ENCODE data around the gene DAB1.

The DAB1 gene

GRCh38 chr1:57024855-57025254 lies 399.0 kb downstream of the DAB1 start:
- DNase-seq (ENCODE audit: low read depth in 2 of 2), result no peak

DNA sequence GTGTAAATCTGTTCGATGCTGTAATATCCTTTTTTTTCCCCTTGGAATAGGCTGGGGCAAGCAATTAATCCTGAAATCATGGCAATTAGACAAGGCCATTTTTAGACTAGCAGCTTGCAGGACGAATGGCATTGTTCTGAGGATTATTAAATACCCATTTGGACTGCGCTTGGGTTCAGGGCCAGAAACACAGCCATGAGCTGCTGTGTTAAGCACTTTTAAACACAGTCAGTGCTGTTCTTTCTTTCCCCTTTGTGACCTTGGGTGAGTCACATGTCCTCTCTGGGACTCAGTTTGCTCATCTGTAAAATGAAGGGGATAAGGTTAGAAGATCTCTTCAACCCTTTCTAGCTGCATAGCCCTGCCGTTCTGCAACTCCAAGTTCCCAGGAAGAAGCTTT lies 399.4 kb downstream of the DAB1 start:
- DNase-seq (ENCODE audit: low read depth in 2 of 2), result no peak

DNA sequence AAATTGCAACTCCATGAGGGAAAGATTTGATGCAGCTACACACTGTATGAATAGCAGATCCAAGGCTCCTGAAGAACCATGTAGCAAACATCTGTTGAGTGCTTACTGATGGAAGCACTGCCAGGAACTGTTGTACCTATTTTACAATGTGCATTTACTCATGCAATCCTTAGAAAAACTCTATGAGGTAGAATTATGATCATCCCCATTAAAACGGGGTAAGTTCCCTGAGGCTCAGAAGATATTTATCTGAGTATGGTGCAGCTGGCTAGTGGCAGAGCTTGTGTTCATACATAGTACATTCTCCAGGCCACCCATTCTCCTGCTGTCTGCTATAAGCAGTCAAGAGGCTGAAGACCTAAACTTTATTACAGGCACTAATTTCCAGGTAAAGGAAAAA lies 403.6 kb downstream of the DAB1 start:
- no peak for DNase-seq (ENCODE audit: low read depth in 2 of 2)

GRCh38 chr1:57019236-57019839 lies 404.5 kb downstream of the DAB1 start:
- no peak for DNase-seq (ENCODE audit: low read depth in 2 of 2)

DNA sequence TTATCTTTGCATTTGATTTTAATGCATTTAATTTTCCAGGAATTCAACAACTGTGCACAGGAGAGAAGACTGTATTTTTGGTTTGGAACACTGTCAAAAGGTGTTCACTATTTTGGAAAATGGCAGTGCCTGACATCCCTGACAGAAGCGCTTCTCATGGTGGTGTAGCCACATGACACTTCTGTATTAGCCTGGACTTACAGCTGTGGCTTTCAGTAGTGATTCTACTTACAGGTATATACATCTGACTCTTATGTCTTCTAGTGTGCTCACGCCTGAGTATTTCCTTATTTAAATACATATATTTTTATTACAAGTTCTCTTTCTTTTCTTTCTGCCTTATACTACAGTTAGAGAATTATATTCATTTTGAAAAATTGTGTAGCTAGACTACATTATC lies 405.7 kb downstream of the DAB1 start:
- DNase-seq (ENCODE audit: low read depth in 2 of 2), result no peak

- DNase-seq (ENCODE audit: low read depth in 2 of 2), result no peak
Observed at GRCh38 chr1:57017717-57018116, 406.1 kb downstream of the DAB1 start.

DNA sequence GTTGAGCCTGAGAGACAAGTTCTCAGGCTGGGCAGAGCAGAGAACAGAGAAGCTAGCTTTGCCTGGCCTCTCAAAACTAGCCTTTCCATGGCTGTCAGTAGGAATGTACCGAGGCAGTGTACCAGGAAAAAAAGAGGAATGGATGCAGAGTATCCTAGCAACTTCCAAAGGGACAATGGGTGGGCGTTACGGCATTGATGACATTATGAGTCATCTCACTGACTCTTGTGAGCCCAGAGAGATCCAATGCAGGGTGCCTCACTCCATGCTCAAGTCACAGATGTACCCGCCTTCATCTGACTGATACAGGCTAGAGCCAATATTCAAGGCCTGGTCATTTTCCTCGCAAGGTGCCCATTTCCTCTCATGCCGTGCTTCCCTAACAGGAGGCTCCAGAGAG lies 406.7 kb downstream of the DAB1 start:
- no peak for DNase-seq (ENCODE audit: low read depth in 2 of 2)

- DNase-seq (ENCODE audit: low read depth in 2 of 2), result no peak
Observed at GRCh38 chr1:57015071-57015470, 408.8 kb downstream of the DAB1 start.

DNA sequence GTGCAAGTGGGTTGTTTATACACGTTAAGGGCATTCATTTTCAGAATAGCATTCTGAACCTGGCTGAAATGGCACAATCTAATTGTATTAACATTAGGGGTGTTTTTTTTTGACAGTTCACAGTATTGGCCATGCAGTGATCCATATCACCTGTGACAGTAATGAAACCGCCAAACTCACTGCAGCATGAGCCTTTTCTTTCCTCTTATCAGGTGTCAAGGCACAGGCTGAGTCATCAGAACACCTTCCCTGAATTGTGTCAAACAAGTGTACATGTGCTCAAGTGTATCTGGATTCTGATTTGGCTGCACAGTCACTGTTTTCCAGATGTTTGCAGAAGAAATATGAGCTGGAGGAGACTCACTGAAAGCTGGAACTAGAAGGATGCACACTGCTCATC lies 410.3 kb downstream of the DAB1 start:
- DNase-seq (ENCODE audit: low read depth in 2 of 2), result no peak

DNA sequence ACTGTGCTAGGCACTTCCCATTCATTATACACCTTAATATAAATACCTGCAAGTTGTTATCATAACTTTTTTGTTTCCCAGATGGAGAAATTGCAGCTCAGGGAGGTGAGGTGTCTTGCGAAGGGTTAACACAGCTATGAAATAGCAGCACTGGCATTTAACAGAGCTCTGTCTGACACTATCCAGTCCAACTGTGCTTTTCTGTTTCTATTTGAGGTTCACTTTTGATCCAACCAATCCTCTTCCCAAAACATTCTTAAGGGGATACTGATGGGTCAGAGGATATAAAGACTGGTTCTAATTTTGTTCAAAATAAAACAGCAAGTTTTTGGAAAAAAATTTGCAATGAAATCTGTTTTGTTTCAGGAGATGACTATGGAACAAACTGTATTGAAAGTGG lies 411.5 kb downstream of the DAB1 start:
- no peak for DNase-seq (ENCODE audit: low read depth in 2 of 2)

- DNase-seq (ENCODE audit: low read depth in 2 of 2), result no peak
Observed at GRCh38 chr1:57010511-57010910, 413.3 kb downstream of the DAB1 start.

DNA sequence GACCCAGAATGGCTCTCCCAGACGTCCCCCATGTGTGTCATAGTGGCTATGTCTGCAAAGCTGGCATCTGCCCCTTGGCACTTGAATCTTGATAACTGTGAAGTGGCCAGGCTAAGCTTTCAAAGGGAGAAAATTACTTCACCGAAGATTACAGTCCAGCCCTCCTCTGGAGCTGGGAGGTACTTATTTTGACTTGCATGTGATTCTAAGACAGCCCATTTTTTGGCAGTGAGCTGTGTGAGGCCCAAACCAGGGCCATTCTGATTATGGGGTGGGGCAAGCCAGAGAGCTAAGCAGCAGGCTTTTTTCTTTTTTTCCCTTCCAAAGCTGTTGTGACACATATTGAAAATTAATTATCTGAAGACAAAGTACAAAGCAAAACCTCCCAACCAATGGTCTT lies 415.9 kb downstream of the DAB1 start:
- DNase-seq (ENCODE audit: low read depth in 2 of 2), result no peak

GRCh38 chr1:57007472-57007871 lies 416.4 kb downstream of the DAB1 start:
- DNase-seq (ENCODE audit: low read depth in 2 of 2), result no peak

DNA sequence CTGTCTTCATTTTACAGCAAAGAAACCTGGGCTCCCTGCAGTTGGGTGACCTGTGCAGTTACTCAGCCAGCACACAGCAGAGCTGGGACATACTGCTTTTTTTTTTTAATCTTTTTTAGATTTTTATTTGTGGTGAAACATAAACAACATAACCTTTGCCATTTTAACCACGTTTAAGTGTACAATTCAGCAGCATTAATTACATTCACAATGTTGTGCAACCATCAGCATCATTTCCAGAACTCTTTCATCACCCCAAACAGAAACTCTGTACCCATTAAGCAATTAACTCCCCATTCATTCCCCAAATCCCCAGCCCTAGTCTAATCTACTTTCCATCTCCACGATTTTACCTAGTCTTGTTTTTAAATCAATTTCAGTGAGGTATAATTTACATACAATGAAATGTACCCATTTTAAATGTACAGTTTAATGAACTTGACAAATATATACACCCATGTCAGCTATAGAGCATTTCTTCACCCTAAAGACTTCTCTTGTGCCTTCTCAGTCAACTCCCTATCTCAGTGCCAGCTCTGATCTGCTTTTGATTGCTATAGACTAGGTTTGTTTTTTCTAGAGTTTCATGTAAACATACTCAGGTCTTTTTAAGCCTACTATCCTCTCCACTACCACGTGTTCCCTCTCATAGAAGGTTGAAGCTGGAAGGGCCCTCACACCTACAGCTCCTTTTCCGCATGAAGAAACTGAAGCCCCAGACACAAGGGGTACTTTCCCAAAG lies 420.3 kb downstream of the DAB1 start:
- DNase-seq (ENCODE audit: low read depth in 2 of 2), result no peak

DNA sequence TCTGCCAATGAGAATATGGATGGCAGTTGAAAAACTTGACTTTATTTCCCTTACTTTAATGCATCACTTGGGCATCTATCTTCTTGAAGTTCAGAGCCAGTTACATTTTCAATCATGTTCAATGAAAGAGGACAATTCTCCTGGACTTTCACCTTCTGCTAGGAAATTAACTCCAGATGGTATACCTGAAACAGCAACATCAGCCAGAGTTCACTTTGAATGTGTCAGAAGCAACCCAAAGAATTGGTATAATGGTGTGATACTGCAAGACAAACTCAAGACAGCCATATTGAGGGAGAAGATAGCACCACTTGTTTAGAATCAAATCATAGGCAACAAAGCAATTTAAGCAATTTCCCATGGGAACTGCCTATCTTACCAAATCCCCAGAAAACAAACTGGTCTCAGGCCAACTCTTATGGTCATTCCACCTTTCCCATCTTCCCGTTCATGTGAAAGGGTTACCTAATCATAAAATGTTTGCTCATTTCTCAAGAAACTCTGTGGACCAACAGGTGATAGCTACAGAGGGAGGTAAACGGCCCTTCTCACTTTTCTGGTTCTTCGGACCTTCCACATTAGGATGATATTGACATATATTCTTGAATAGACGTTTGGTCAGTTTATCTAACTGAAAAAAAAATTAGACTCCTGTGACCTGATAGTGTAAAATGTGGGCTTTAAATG lies 428.3 kb downstream of the DAB1 start:
- no peak for DNase-seq (ENCODE audit: low read depth in 2 of 2)

GRCh38 chr1:56993475-56993874 lies 430.4 kb downstream of the DAB1 start:
- no peak for DNase-seq (ENCODE audit: low read depth in 2 of 2)

DNA sequence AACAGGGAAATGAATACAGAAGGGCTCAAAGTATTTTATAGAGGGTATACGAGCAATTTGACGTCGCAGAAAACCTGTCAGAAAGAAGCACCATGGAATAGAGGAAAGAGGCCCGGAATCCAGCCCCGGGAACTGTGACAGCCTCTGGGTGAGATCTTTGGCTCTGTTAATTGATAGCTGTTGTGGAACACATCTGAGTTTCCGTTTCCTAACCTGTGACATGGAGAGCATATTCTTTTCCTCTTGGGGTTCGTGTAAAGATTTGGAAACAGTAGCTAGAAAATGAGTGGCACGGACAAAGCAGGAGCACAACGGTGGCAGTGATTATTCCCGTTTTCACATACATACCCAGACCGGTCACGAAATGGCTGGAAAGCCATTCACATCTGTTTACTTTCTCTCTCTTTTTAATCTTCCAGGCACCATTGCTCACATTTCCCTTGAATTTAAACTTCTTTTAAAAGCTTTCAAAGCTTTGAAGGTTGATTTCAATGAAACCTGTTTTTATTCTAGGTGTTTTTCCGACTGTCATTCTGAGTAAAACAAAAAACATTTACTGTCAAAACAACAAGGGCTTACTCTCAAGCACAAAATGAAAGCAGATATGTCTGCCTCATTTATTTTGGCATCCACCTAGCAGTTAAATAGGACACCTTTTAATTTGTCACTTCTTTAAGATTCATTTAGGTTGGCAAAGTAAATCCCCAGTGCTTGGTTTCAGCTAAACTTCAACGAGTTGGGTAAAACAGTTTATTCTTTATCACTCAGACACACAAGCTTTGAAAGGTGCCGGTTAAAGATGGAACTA lies 431.3 kb downstream of the DAB1 start:
- DNase-seq (ENCODE audit: low read depth in 2 of 2), result no peak

GRCh38 chr1:56991576-56991975 lies 432.3 kb downstream of the DAB1 start:
- DNase-seq (ENCODE audit: low read depth in 2 of 2), result no peak

DNA sequence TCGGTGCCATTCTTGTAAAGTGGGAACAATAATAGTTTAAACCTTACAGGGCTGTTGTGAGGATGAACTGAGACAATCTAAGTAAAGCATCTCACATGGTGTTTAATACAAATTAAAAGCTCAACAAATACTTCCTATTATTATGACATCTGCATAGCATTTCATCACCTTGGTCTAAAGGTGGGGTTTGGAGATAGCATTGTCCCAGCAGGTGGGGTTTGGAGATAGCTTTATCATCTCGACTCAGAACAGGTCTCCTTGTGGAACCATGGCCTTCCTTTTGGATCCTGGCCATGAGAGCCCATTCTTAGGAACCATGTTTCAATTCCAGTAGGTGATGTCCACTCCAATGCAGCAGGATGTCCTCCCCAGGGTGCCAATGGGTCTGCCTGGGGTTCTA lies 437.5 kb downstream of the DAB1 start:
- no peak for DNase-seq (ENCODE audit: low read depth in 2 of 2)

DNA sequence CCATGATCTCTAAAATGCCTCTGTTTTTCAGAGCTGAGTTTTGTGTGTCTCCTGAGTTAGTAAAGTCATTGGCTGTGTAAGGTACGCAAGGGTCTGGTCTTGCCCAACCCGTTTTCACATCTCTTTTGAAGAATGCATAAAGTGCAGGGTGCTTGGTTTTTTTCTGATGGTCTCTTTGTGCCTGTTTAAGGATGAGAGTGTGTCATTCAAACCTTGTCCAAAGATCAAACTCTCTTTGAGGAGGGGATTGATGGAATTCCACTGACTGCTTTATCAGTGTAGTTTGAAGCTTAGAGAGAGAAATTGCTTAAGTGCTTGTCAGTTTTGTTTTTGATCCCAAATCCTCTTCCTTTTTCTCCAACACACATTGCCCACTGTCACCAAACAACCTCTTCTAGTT lies 438.0 kb downstream of the DAB1 start:
- no peak for DNase-seq (ENCODE audit: low read depth in 2 of 2)

DNA sequence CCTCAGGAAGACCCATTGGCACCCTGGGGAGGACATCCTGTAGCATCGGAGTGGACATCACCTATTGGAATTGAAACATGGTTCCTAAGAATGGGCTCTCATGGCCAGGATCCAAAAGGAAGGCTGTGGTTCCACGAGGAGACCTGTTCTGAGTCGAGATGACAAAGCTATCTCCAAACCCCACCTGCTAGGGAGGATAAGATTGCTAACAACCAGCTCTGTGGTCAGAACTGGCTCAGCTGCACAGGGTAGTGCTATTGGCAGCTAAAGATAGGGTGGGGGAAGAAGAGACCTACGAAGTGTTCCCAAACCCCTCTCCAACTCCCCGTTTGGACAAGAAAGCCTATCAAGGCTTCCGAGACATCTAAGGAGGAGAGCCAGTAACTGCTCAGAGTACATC lies 440.4 kb downstream of the DAB1 start:
- DNase-seq (ENCODE audit: low read depth in 2 of 2), result no peak

GRCh38 chr1:56979986-56980755 lies 443.7 kb downstream of the DAB1 start:
- DNase-seq (ENCODE audit: low read depth in 2 of 2), result no peak
